ENCODE measurements around the gene NFYC.

- TF ChIP-seq CTCF (IDR thresholded peaks at IDR 0.05) (no peak), POLR2A (IDR thresholded peaks at IDR 0.05) (no peak)
These were observed 29.8 kb upstream of the NFYC start for GRCh38 chr1:40661678-40662077.

Data from breast epithelium (tissue), 3 donors.